GM13976 (cell line): ENCODE data around the gene SLC6A13.

Experiments
- DNase-seq: peaks from one replicate; pipeline ENCODE4 v3.0.0; 2012; ENCODE audit warnings: low spot score
- CTCF ChIP-seq: IDR thresholded peaks from 2 replicates; pipeline ENCODE4 v1.5.1; 2012; ENCODE audit warnings: borderline replicate concordance, mild to moderate bottlenecking; ENCODE audit not compliant: insufficient read depth; ENCODE audit errors: extremely low read depth, missing control alignments, control extremely low read depth
- in situ Hi-C: fragments of 300-500 bp; cut with MboI; formaldehyde crosslinking; loops from one replicate; pipeline ENCODE4 v1.12.0; 2022; ENCODE audit warnings: low sequenced_read_pairs, mixed read lengths, inconsistent platforms; ENCODE audit not compliant: unreplicated experiment

Gene SLC6A13

GRCh38 chr12:197911-198695, 64.5 kb downstream of the SLC6A13 start:
- DNase-seq, result no peak

GRCh38 chr12:197347-197746, 65.3 kb downstream of the SLC6A13 start:
- DNase-seq, result no peak
- in situ Hi-C loops, result no loop called here
- no peak for TF ChIP-seq CTCF

More at GRCh38 chr12:197911-198695, 64.5 kb downstream of the SLC6A13 start:
- in situ Hi-C loops, result no loop called here
- no peak for TF ChIP-seq CTCF

GRCh38 chr12:196436-196835, 66.2 kb downstream of the SLC6A13 start:
- TF ChIP-seq CTCF, result no peak
- DNase-seq, result no peak
- in situ Hi-C loops, result no loop called here

- no peak for DNase-seq
- no peak for TF ChIP-seq CTCF
- in situ Hi-C loops, result no loop called here
These were observed 66.7 kb downstream of the SLC6A13 start for GRCh38 chr12:195951-196350.

GRCh38 chr12:195156-195555, 67.5 kb downstream of the SLC6A13 start:
- no peak for TF ChIP-seq CTCF
- no peak for DNase-seq
- in situ Hi-C loops, result no loop called here

- no peak for TF ChIP-seq CTCF
- DNase-seq, result no peak
- in situ Hi-C loops, result no loop called here
These were observed 68.4 kb downstream of the SLC6A13 start for GRCh38 chr12:194276-194675.
